K562 (cell line): ENCODE measurements around the gene OR4N5. TPM values are rescaled to one million over a fixed set of nuclear protein-coding genes. Genes with fewer than 3 reads are reported as not detected.
"Not testable (repeated sequence)": the region's sequence is repeated elsewhere in the genome, so short reads cannot be mapped to it uniquely, and the experiment has no call there.

Experiments
- ATAC-seq: fragments of 200-7000 bp; cut with Tn5 transposase; 3 replicates; pipeline ENCODE4 v1.9.1; 2020; ENCODE audit warnings: moderate library complexity
- BruUV-seq: library from RNA; stranded (reverse); fragments of 400-500 nt; replicated peaks from 2 replicates; lab custom pipeline; 2021; lab: Mats Ljungman, UMichigan
- CTCF ChIA-PET: fragments of 300-600 bp; formaldehyde crosslinking; extraction: SDS; loops from one replicate; lab custom pipeline; 2021; ENCODE audit warnings: low intra/inter-chr PET ratio; lab: Yijun Ruan, JAX
- POLR2A ChIA-PET: fragments of 300-600, 350-650 bp; sonication (Branson Sonifier 250); formaldehyde crosslinking; extraction: SDS; loops from one replicate; lab custom pipeline; 2021; ENCODE audit warnings: antibody characterized with exemption, inconsistent platforms; lab: Yijun Ruan, JAX
- DNase-seq, 4 experiments: peaks; one replicate each; pipeline versions ENCODE4 v3.0.0 to v3.0.0-alpha.2; 2011 to 2018; ENCODE audit warnings: low spot score in 3 of 4, mixed read lengths in 3 of 4; ENCODE audit errors: extremely low read depth in 1 of 4
- FAIRE-seq: peaks from 2 replicates; lab custom pipeline; 2011; peaks lifted over from hg19 to GRCh38; lab: Jason Lieb, UNC
- H2AFZ ChIP-seq: 2 replicates; pipeline ENCODE4 v1.6.0; 2011; ENCODE audit warnings: low read depth, low read length, control low read depth, inconsistent platforms
- H3K27ac ChIP-seq: fragments of 200-600 bp; 3 replicates; pipeline ENCODE4 v1.8.0; 2011; ENCODE audit warnings: low read depth, mild to moderate bottlenecking, control low read depth, inconsistent platforms, low read length, moderate library complexity, mixed read lengths; ENCODE audit errors: extremely low read depth
- H3K27me3 ChIP-seq, 2 experiments: fragments of 300-600 bp in 1 of 2; 2 replicates in 1 of 2; 3 replicates in 1 of 2; pipeline versions ENCODE4 v1.6.0 to v1.8.0; 2011; ENCODE audit warnings: inconsistent platforms in 2 of 2, low read length in 2 of 2, mild to moderate bottlenecking in 1 of 2, mixed read lengths in 1 of 2, moderate library complexity in 1 of 2; ENCODE audit not compliant: control insufficient read depth in 2 of 2, insufficient read depth in 2 of 2
- H3K36me3 ChIP-seq: fragments of 300-600 bp; 3 replicates; pipeline ENCODE4 v1.8.0; 2011; ENCODE audit warnings: mild to moderate bottlenecking, low read length, inconsistent platforms; ENCODE audit not compliant: control insufficient read depth, insufficient read depth
- H3K4me1 ChIP-seq, 2 experiments: fragments of 200-600 bp in 1 of 2; replicated peaks in 1 of 2; 2 replicates in 1 of 2; 3 replicates in 1 of 2; pipeline versions ENCODE4 v1.5.1 to v1.8.0; 2011; ENCODE audit warnings: inconsistent platforms in 2 of 2, low read length in 2 of 2, mild to moderate bottlenecking in 1 of 2, mixed read lengths in 1 of 2, moderate library complexity in 1 of 2; ENCODE audit not compliant: control insufficient read depth in 2 of 2, insufficient read depth in 2 of 2
- H3K4me2 ChIP-seq: 2 replicates; pipeline ENCODE4 v1.6.1; 2011; ENCODE audit warnings: low read length, control low read depth, inconsistent platforms, mixed read lengths; ENCODE audit not compliant: insufficient read depth
- H3K4me3 ChIP-seq: fragments of 200-600 bp; sonication (generic), shearing (Covaris generic); 2 replicates; pipeline ENCODE4 v1.5.1; 2016; ENCODE audit warnings: control low read depth, inconsistent platforms
- H3K79me2 ChIP-seq: fragments of 200-600 bp; 3 replicates; pipeline ENCODE4 v1.8.0; 2011; ENCODE audit warnings: low read length, inconsistent platforms; ENCODE audit not compliant: control insufficient read depth, insufficient read depth
- H3K9ac ChIP-seq, 2 experiments: 2 replicates each; pipeline versions ENCODE4 v1.6.0 to v1.6.1; 2011; ENCODE audit warnings: low read depth in 2 of 2, low read length in 2 of 2, control low read depth in 1 of 2, inconsistent platforms in 1 of 2, mild to moderate bottlenecking in 1 of 2, mixed read lengths in 1 of 2; ENCODE audit not compliant: insufficient read depth in 1 of 2
- H3K9me1 ChIP-seq: one replicate; pipeline ENCODE4 v1.6.0; 2011; ENCODE audit warnings: inconsistent platforms, mild to moderate bottlenecking, low read length, moderate library complexity; ENCODE audit not compliant: control insufficient read depth, insufficient read depth
- H3K9me3 ChIP-seq: replicated peaks from 2 replicates; pipeline ENCODE4 v1.5.1; 2011; ENCODE audit warnings: low read depth, low read length, inconsistent platforms; ENCODE audit not compliant: control insufficient read depth, insufficient read depth
- H4K20me1 ChIP-seq: replicated peaks from 2 replicates; pipeline ENCODE4 v1.6.1; 2011; ENCODE audit warnings: low read length, inconsistent platforms, mixed read lengths; ENCODE audit not compliant: control insufficient read depth, insufficient read depth
- CEBPB ChIP-seq: fragments of 450-650 bp; IDR thresholded peaks from 2 replicates; pipeline ENCODE4 v1.6.1; 2016; ENCODE audit warnings: missing genetic modification characterization, missing compliant biosample characterization
- CEBPG ChIP-seq, 3 experiments: fragments of 200-800 bp in 1 of 3; sonication (Bioruptor generic) in 1 of 3; sonication (generic) in 1 of 3; formaldehyde crosslinking in 1 of 3; IDR thresholded peaks in 2 of 3; conservative IDR thresholded peaks in 1 of 3; 2 replicates each; pipeline versions ENCODE4 v1.6.1 to v1.8.0; 2016 to 2022; ENCODE audit warnings: missing compliant biosample characterization in 2 of 3, missing genetic modification characterization in 2 of 3, mild to moderate bottlenecking in 1 of 3, missing genetic modification reagents in 1 of 3
- FUS ChIP-seq: fragments of 200-400 bp; formaldehyde crosslinking; optimal IDR thresholded peaks from 2 replicates; pipeline ENCODE3; 2017; ENCODE audit warnings: low read depth, low read length
- WGBS: fragments of 100-300 bp; shearing (Covaris generic); methylation state at CpG from one replicate; pipeline ENCODE4 v1.1.6; 2016; ENCODE audit warnings: low coverage, mixed read lengths; ENCODE audit not compliant: insufficient coverage; ENCODE audit errors: missing lambda C conversion rate; 5-methylcytosine and 5-hydroxymethylcytosine counted together
- in situ Hi-C: fragments of 300-500 bp; cut with MboI; formaldehyde crosslinking; loops from 4 replicates; pipeline ENCODE4 v1.15.0; 2018; ENCODE audit warnings: inconsistent platforms, mixed read lengths
- intact Hi-C: fragments of 100-400 bp; cut with micrococcal nuclease; formaldehyde crosslinking; loops from 2 replicates; pipeline ENCODE4 v1.14.2; 2022
- polyA plus RNA-seq, 8 experiments: library from polyadenylated mRNA; depleted of rRNA in 4 of 8; stranded (reverse) in 5 of 8; unstranded in 3 of 8; fragments of >200 nt; fragmentation: Nextera tagmentation in 2 of 8; fragmentation: Illumina TruSeq in 1 of 8; extraction: Ambion mirVana in 2 of 8; extraction: Trizol in 1 of 8; gene quantifications; 2 replicates each; pipeline versions ENCODE4 v1.2.1 to v1.2.3, GENCODE V29; 2011 to 2014; ENCODE audit warnings: inconsistent platforms in 1 of 8, missing spikeins in 1 of 8
- total RNA-seq, 7 experiments: library from RNA; depleted of rRNA in 6 of 7; stranded (reverse); fragments of >200 nt in 6 of 7; fragmentation: Illumina TruSeq in 2 of 7; extraction: Trizol in 2 of 7; gene quantifications; 2 replicates each; pipeline versions ENCODE4 v1.2.1 to v1.2.3, GENCODE V29; 2011 to 2021; ENCODE audit warnings: low replicate concordance in 1 of 7

The OR4N5 gene
- total and polyA plus RNA-seq, 9 of the 15 experiments (the other 6 are each of a cell fraction or from before 2014, with no cell fraction given): not detected

- H3K27me3 ChIP-seq, H3K9me3 ChIP-seq, in situ Hi-C loops, H3K9me1 ChIP-seq, H3K4me3 ChIP-seq, H3K36me3 ChIP-seq, H3K9ac ChIP-seq, CTCF ChIA-PET, H2AFZ ChIP-seq, H3K79me2 ChIP-seq, intact Hi-C loops, ATAC-seq, POLR2A ChIA-PET, H3K4me1 ChIP-seq, BruUV-seq, H3K4me2 ChIP-seq, H4K20me1 ChIP-seq, H3K27ac ChIP-seq, DNase-seq, FAIRE-seq: not testable (repeated sequence)
- WGBS: 70% methylated on average over 2 of the region's 32 CpGs
Measured at GRCh38 chr14:20098926-20099770, 39.5 kb upstream of the OR4N5 start.

- H3K36me3 ChIP-seq: no peaks in the 10 kb centered on the region
- FAIRE-seq (no peak), ATAC-seq (no peak), DNase-seq (no peak)
- H3K4me2 ChIP-seq: no peak within 1 kb of the TSS
- TF ChIP-seq FUS: no peak
- no peak for TF ChIP-seq CEBPG (CRISPR knock-in tag; IDR thresholded peaks at IDR 0.05)
- peak in 1 of 2 experiments; percentile 52; a peak in 1 of 4 replicates for TF ChIP-seq CEBPG (tag; conservative IDR thresholded peaks at IDR 0.05 in 1 of 2, IDR thresholded peaks at IDR 0.05 in 1 of 2)
- TF ChIP-seq CEBPB (tag): peak; percentile 75
- H3K9me1 ChIP-seq: no peaks in the 10 kb centered on the region
- H2AFZ ChIP-seq: no peak within 1 kb of the TSS
- H3K79me2 ChIP-seq: no peaks in the 10 kb centered on the region
- ChIA-PET CTCF (no interaction called here), POLR2A (no interaction called here)
- no peaks in the 10 kb centered on the region for H3K27me3 ChIP-seq
- no peak within 1 kb of the TSS for H3K9ac ChIP-seq
- no peak within 1 kb of the TSS for H3K4me3 ChIP-seq
- no TSS peak for BruUV-seq
- no peaks in the 10 kb centered on the region for H3K9me3 ChIP-seq
- intact Hi-C loops (no loop called here), in situ Hi-C loops (no loop called here)
- no peak within 1 kb of the TSS for H3K27ac ChIP-seq
- peaks cover 0 to 5% of the 10 kb centered on the region in 2 experiments; a peak in 2 of 5 replicates for H3K4me1 ChIP-seq
- 79% methylated on average over 3 of the region's 3 CpGs for WGBS
- H4K20me1 ChIP-seq: no peaks in the 10 kb centered on the region
Measured at GRCh38 chr14:20110438-20110837, 28.2 kb upstream of the OR4N5 start, which contains the start of gene OR4K17. OR4K17 (plus strand) TSS chr14:20110739; CDS start chr14:20117500, 6,761 bp downstream.
